ENCODE measurements around the gene ZBED6. TPM values are rescaled to one million over a fixed set of nuclear protein-coding genes. Genes with fewer than 3 reads are reported as not detected.
"Not testable (repeated sequence)": the region's sequence is repeated elsewhere in the genome, so short reads cannot be mapped to it uniquely, and the experiment has no call there.

ZBED6 gene
- total and polyA plus RNA-seq, 2 experiments from 2014 or later: 2.5 to 4.8 TPM

DNA sequence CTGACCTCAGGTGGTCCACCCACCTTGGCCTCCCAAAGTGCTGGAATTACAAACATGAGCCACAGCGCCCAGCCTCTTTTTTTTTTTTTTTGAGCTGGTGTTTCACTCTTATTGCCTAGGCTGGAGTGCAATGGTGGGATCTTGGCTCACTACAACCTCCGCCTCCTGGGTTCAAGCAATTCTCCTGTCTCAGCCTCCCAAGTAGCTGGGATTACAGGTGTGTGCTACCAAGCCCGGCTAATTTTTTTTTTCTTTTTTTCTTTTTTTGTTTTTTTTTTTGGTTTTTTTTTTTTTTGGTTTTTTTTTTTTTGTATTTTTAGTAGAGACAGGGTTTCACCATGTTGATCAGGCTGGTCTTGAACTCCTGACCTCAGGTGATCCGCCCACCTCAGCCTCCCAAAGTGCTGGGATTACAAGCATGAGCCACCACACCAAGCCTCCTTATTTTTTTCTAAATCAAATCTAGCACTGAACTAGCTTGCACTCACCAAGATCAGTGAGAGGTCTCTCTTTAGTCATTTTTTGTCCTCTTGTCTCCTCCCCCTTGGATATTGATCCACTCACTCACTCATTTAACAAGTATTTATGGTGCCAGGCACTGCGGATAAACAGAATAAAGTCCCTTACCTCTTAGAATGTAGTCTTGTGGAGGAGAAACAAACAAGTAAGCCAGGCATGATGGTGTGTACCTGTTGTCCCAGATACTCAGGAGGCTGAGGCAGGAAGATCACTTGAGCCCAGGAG lies 43.6 kb upstream of the ZBED6 start:
- H3K27ac Mint-ChIP-seq; H3K9me3 Mint-ChIP-seq; H4K20me1 ChIP-seq (replicated peaks; ENCODE audit: insufficient read depth); H3K4me1 Mint-ChIP-seq; H3K79me2 ChIP-seq (replicated peaks; ENCODE audit: insufficient read depth); H3K4me1 ChIP-seq (ENCODE audit: insufficient read depth); H3K27me3 ChIP-seq (ENCODE audit: insufficient read depth); H3K4me3 Mint-ChIP-seq; H3K36me3 Mint-ChIP-seq (ENCODE audit: low read depth); H3K27me3 Mint-ChIP-seq (ENCODE audit: insufficient read depth, low read depth, poor library complexity); DNase-seq (ENCODE audit: low spot score); ATAC-seq; H2AFZ ChIP-seq; H3K27ac ChIP-seq (ENCODE audit: low read depth); H3F3A ChIP-seq (replicated peaks; ENCODE audit: low read depth); H3K4me3 ChIP-seq; H3K9me2 ChIP-seq (ENCODE audit: insufficient read depth); H3K36me3 ChIP-seq (ENCODE audit: insufficient read depth); H3K4me2 ChIP-seq: not testable (repeated sequence)

DNA sequence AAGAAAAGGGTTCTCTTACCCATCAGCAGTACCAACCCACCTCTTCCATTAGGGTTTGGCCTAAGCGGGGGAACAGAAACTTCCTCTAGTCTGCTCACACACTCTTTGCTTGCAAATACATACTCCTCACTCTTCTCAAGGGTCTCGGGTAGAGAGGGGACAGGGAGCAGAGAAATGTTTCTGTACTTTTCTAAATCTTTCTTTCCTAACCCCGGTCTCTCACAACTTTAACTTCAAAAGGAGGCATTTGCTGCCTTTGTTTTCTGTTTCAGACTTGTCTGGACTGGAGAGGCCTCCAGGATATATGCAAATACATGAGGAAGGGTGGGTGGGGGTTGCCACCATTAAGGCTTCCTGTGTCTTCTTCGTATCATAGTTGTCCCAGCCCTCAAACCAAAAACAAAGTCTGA lies 41.0 kb upstream of the ZBED6 start:
- H3K4me1 Mint-ChIP-seq: peaks cover 3% of the 10 kb centered on the region
- ATAC-seq (no peak), DNase-seq (ENCODE audit: low spot score) (peak; percentile 8)
- no peak for TF ChIP-seq ZNF331 (CRISPR knock-in tag; IDR thresholded peaks at IDR 0.05; ENCODE audit: low read depth)
- Histone ChIP-seq H3K4me2 (no peak overlapping the region), H3K79me2 (replicated peaks; ENCODE audit: insufficient read depth) (no peaks in the 10 kb centered on the region), H3K4me1 (ENCODE audit: insufficient read depth) (no peaks in the 10 kb centered on the region), H3K36me3 (ENCODE audit: insufficient read depth) (no peaks in the 10 kb centered on the region), H3K27me3 (ENCODE audit: insufficient read depth) (no peaks in the 10 kb centered on the region), H3K9me2 (ENCODE audit: insufficient read depth) (no peaks in the 10 kb centered on the region), H3K27ac (ENCODE audit: low read depth) (no peak overlapping the region), H4K20me1 (replicated peaks; ENCODE audit: insufficient read depth) (no peaks in the 10 kb centered on the region), H2AFZ (peak overlapping the region; percentile 72), H3F3A (replicated peaks; ENCODE audit: low read depth) (no peaks in the 10 kb centered on the region), H3K4me3 (no peak overlapping the region)
- no peaks in the 10 kb centered on the region for H3K27me3 Mint-ChIP-seq (ENCODE audit: insufficient read depth, low read depth, poor library complexity)
- no peaks in the 10 kb centered on the region for H3K9me3 Mint-ChIP-seq
- H3K36me3 Mint-ChIP-seq (ENCODE audit: low read depth): no peaks in the 10 kb centered on the region
- no peak overlapping the region for H3K27ac Mint-ChIP-seq
- H3K4me3 Mint-ChIP-seq: no peak overlapping the region

DNA sequence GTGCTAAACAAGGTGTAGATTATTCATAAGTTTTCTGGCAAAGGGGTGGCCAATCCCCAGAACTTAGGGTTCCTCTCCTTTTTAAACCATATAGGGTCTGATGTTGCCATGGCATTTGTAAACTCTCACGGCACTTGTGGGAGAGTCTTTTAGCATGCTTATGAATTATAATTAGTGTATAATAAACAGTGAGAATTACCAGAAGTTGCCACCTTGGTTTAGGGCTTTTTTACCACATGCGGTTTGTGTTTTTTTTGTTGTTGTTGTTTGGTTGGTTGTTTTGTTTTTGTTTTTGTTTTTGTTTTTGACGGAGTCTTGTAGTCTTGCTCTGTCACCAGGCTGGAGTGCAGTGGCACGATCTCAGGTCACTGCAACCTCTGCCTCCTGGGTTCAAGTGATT lies 39.4 kb upstream of the ZBED6 start:
- H3F3A ChIP-seq (replicated peaks; ENCODE audit: low read depth): no peaks in the 10 kb centered on the region
- Mint-ChIP-seq H3K9me3 (no peaks in the 10 kb centered on the region), H3K27ac (no peak overlapping the region), H3K27me3 (ENCODE audit: insufficient read depth, low read depth, poor library complexity) (no peaks in the 10 kb centered on the region), H3K4me3 (no peak overlapping the region), H3K36me3 (ENCODE audit: low read depth) (no peaks in the 10 kb centered on the region), H3K4me1 (peaks cover 3% of the 10 kb centered on the region)
- H2AFZ ChIP-seq: no peak overlapping the region
- DNase-seq (ENCODE audit: low spot score): no peak
- no peak for ATAC-seq
- H3K9me2 ChIP-seq (ENCODE audit: insufficient read depth): no peaks in the 10 kb centered on the region
- H3K79me2 ChIP-seq (replicated peaks; ENCODE audit: insufficient read depth): no peaks in the 10 kb centered on the region
- no peak overlapping the region for H3K27ac ChIP-seq (ENCODE audit: low read depth)
- H4K20me1 ChIP-seq (replicated peaks; ENCODE audit: insufficient read depth): no peaks in the 10 kb centered on the region
- no peaks in the 10 kb centered on the region for H3K36me3 ChIP-seq (ENCODE audit: insufficient read depth)
- H3K4me3 ChIP-seq: no peak overlapping the region
- H3K4me2 ChIP-seq: no peak overlapping the region
- no peaks in the 10 kb centered on the region for H3K27me3 ChIP-seq (ENCODE audit: insufficient read depth)
- no peaks in the 10 kb centered on the region for H3K4me1 ChIP-seq (ENCODE audit: insufficient read depth)
- TF ChIP-seq ZNF331 (CRISPR knock-in tag; IDR thresholded peaks at IDR 0.05; ENCODE audit: low read depth): no peak
- TF ChIP-seq EZH2phosphoT487 (IDR thresholded peaks at IDR 0.05; ENCODE audit: unreplicated experiment): no peak
- no peak for TF ChIP-seq JUNB (IDR thresholded peaks at IDR 0.05; ENCODE audit: unreplicated experiment)
- TF ChIP-seq, protein P1, sequence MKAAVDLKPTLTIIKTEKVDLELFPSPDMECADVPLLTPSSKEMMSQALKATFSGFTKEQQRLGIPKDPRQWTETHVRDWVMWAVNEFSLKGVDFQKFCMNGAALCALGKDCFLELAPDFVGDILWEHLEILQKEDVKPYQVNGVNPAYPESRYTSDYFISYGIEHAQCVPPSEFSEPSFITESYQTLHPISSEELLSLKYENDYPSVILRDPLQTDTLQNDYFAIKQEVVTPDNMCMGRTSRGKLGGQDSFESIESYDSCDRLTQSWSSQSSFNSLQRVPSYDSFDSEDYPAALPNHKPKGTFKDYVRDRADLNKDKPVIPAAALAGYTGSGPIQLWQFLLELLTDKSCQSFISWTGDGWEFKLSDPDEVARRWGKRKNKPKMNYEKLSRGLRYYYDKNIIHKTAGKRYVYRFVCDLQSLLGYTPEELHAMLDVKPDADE (IDR thresholded peaks at IDR 0.05): no peak
- no peak for TF ChIP-seq EZH2 (IDR thresholded peaks at IDR 0.05; ENCODE audit: low read depth, unreplicated experiment)
- no peak for TF ChIP-seq STAT1 (IDR thresholded peaks at IDR 0.05; ENCODE audit: unreplicated experiment)
- TF ChIP-seq, protein P2, sequence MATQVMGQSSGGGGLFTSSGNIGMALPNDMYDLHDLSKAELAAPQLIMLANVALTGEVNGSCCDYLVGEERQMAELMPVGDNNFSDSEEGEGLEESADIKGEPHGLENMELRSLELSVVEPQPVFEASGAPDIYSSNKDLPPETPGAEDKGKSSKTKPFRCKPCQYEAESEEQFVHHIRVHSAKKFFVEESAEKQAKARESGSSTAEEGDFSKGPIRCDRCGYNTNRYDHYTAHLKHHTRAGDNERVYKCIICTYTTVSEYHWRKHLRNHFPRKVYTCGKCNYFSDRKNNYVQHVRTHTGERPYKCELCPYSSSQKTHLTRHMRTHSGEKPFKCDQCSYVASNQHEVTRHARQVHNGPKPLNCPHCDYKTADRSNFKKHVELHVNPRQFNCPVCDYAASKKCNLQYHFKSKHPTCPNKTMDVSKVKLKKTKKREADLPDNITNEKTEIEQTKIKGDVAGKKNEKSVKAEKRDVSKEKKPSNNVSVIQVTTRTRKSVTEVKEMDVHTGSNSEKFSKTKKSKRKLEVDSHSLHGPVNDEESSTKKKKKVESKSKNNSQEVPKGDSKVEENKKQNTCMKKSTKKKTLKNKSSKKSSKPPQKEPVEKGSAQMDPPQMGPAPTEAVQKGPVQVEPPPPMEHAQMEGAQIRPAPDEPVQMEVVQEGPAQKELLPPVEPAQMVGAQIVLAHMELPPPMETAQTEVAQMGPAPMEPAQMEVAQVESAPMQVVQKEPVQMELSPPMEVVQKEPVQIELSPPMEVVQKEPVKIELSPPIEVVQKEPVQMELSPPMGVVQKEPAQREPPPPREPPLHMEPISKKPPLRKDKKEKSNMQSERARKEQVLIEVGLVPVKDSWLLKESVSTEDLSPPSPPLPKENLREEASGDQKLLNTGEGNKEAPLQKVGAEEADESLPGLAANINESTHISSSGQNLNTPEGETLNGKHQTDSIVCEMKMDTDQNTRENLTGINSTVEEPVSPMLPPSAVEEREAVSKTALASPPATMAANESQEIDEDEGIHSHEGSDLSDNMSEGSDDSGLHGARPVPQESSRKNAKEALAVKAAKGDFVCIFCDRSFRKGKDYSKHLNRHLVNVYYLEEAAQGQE (IDR thresholded peaks at IDR 0.05; ENCODE audit: unreplicated experiment): no peak
- TF ChIP-seq POLR2AphosphoS5 (IDR thresholded peaks at IDR 0.05; ENCODE audit: low read depth): no peak
